GM12801 (cell line): Measurements from ENCODE around the gene SNRPB.

Source experiments
- CTCF ChIP-seq: IDR thresholded peaks from one replicate; pipeline ENCODE4 v1.5.1; 2011; ENCODE audit warnings: control low read depth; ENCODE audit not compliant: insufficient read length; ENCODE audit errors: extremely low read depth

SNRPB gene

GRCh38 chr20:2429051-2429450 lies 41.5 kb downstream of the SNRPB start:
- no peak for TF ChIP-seq CTCF

- TF ChIP-seq CTCF: no peak
Measured at GRCh38 chr20:2421247-2421646, 49.3 kb downstream of the SNRPB start.

- TF ChIP-seq CTCF: no peak
Measured at GRCh38 chr20:2420510-2420909, 50.1 kb downstream of the SNRPB start.

- no peak for TF ChIP-seq CTCF
Measured at GRCh38 chr20:2418388-2418787, 52.2 kb downstream of the SNRPB start.

- TF ChIP-seq CTCF: no peak
Measured at GRCh38 chr20:2417213-2417541, 53.4 kb downstream of the SNRPB start.

- no peak for TF ChIP-seq CTCF
Measured at GRCh38 chr20:2416541-2417212, 53.9 kb downstream of the SNRPB start.
